H9 (cell line): ENCODE data around the gene LOC128125822.

Experiments used
- DNase-seq: peaks from one replicate; pipeline ENCODE4 v3.0.0-alpha.2; 2017
- H2AFZ ChIP-seq: one replicate; pipeline ENCODE4 v1.6.1; 2013; ENCODE audit warnings: mild to moderate bottlenecking, low read length, control low read depth, moderate library complexity
- H2AK5ac ChIP-seq: 2 replicates; pipeline ENCODE4 v1.6.1; 2013; ENCODE audit warnings: low read length, control low read depth, mixed read lengths; ENCODE audit not compliant: insufficient read length
- H2BK120ac ChIP-seq: one replicate; pipeline ENCODE4 v1.6.1; 2013; ENCODE audit warnings: low read depth, mild to moderate bottlenecking, low read length, control low read depth, inconsistent platforms; ENCODE audit not compliant: poor library complexity, severe bottlenecking
- H2BK12ac ChIP-seq: 2 replicates; pipeline ENCODE4 v1.6.1; 2013; ENCODE audit warnings: low read length, control low read depth, mixed read lengths, low read depth; ENCODE audit not compliant: insufficient read length
- H2BK15ac ChIP-seq: 2 replicates; pipeline ENCODE4 v1.6.1; 2013; ENCODE audit warnings: low read depth, low read length, control low read depth
- H2BK20ac ChIP-seq: one replicate; pipeline ENCODE4 v1.6.1; 2013; ENCODE audit warnings: low read depth, mild to moderate bottlenecking, low read length, control low read depth, inconsistent platforms; ENCODE audit not compliant: poor library complexity, severe bottlenecking
- H2BK5ac ChIP-seq: 2 replicates; pipeline ENCODE4 v1.6.1; 2013; ENCODE audit warnings: low read length, control low read depth, mixed read lengths; ENCODE audit not compliant: insufficient read length
- H3K14ac ChIP-seq: 2 replicates; pipeline ENCODE4 v1.6.1; 2013; ENCODE audit warnings: low read length, control low read depth; ENCODE audit not compliant: insufficient read depth
- H3K18ac ChIP-seq: 2 replicates; pipeline ENCODE4 v1.6.1; 2013; ENCODE audit warnings: low read depth, mild to moderate bottlenecking, mixed read lengths, low read length, control low read depth; ENCODE audit not compliant: insufficient read length
- H3K23ac ChIP-seq: 2 replicates; pipeline ENCODE4 v1.6.1; 2013; ENCODE audit warnings: low read length, control low read depth, mixed read lengths, low read depth; ENCODE audit not compliant: insufficient read length
- H3K23me2 ChIP-seq: 2 replicates; pipeline ENCODE4 v1.6.1; 2013; ENCODE audit warnings: low read depth, mild to moderate bottlenecking, mixed read lengths, low read length, control low read depth; ENCODE audit not compliant: insufficient read length, poor library complexity, severe bottlenecking
- H3K27ac ChIP-seq: 2 replicates; pipeline ENCODE4 v1.5.1; 2013; ENCODE audit warnings: low read length, control low read depth, mixed read lengths, low read depth; ENCODE audit not compliant: insufficient read length
- H3K27me3 ChIP-seq: 2 replicates; pipeline ENCODE4 v1.6.1; 2013; ENCODE audit warnings: low read length, control low read depth, inconsistent platforms; ENCODE audit not compliant: insufficient read depth
- H3K4ac ChIP-seq: 2 replicates; pipeline ENCODE4 v1.6.1; 2013; ENCODE audit warnings: low read depth, mild to moderate bottlenecking, control low read depth, inconsistent platforms, low read length, moderate library complexity
- H3K4me1 ChIP-seq: 2 replicates; pipeline ENCODE4 v1.6.1; 2013; ENCODE audit warnings: low read length, control low read depth, inconsistent platforms; ENCODE audit not compliant: insufficient read depth
- H3K4me2 ChIP-seq: 2 replicates; pipeline ENCODE4 v1.6.1; 2013; ENCODE audit warnings: low read length, control low read depth, mixed read lengths; ENCODE audit not compliant: insufficient read length, insufficient read depth
- H3K56ac ChIP-seq: 2 replicates; pipeline ENCODE4 v1.6.1; 2013; ENCODE audit warnings: low read depth, mild to moderate bottlenecking, mixed read lengths, low read length, control low read depth; ENCODE audit not compliant: insufficient read length
- H3K79me1 ChIP-seq: 2 replicates; pipeline ENCODE4 v1.6.1; 2013; ENCODE audit warnings: low read depth, mild to moderate bottlenecking, moderate library complexity, low read length, control low read depth, inconsistent platforms; ENCODE audit not compliant: insufficient read depth, poor library complexity, severe bottlenecking
- H3K79me2 ChIP-seq: 2 replicates; pipeline ENCODE4 v1.6.1; 2013; ENCODE audit warnings: low read length, control low read depth, inconsistent platforms; ENCODE audit not compliant: insufficient read depth
- H3K9ac ChIP-seq: 2 replicates; pipeline ENCODE4 v1.6.1; 2013; ENCODE audit warnings: low read length, control low read depth, mixed read lengths; ENCODE audit not compliant: insufficient read length; ENCODE audit errors: extremely low read depth
- H3K9me3 ChIP-seq: one replicate; pipeline ENCODE4 v1.6.1; 2013; ENCODE audit warnings: low read depth, low read length, inconsistent platforms; ENCODE audit not compliant: control insufficient read depth
- H3T11ph ChIP-seq: one replicate; pipeline ENCODE4 v1.6.1; 2013; ENCODE audit warnings: mild to moderate bottlenecking, low read length, control low read depth, inconsistent platforms
- H4K20me1 ChIP-seq: one replicate; pipeline ENCODE4 v1.6.1; 2013; ENCODE audit not compliant: control insufficient read depth, insufficient read length, insufficient read depth
- H4K5ac ChIP-seq: 2 replicates; pipeline ENCODE4 v1.6.1; 2013; ENCODE audit warnings: low read depth, mild to moderate bottlenecking, mixed read lengths, low read length, control low read depth; ENCODE audit not compliant: insufficient read length
- H4K8ac ChIP-seq: replicated peaks from 2 replicates; pipeline ENCODE4 v1.6.1; 2013; ENCODE audit warnings: low read length, control low read depth, mixed read lengths, low read depth; ENCODE audit not compliant: insufficient read length
- H4K91ac ChIP-seq: 2 replicates; pipeline ENCODE4 v1.6.1; 2013; ENCODE audit warnings: low read depth, mild to moderate bottlenecking, moderate library complexity, mixed read lengths, low read length, control low read depth; ENCODE audit not compliant: insufficient read length
- H3K27ac Mint-ChIP-seq, 3 experiments: 2 replicates in 2 of 3; 3 replicates in 1 of 3; pipeline ENCODE4 v1.8.0; 2020 to 2021; ENCODE audit warnings: mixed read lengths in 3 of 3, mild to moderate bottlenecking in 1 of 3, moderate library complexity in 1 of 3
- H3K27me3 Mint-ChIP-seq: 2 replicates; pipeline ENCODE4 v1.8.0; 2021; ENCODE audit warnings: low read depth, mild to moderate bottlenecking, moderate library complexity, mixed read lengths
- H3K36me3 Mint-ChIP-seq, 3 experiments: 2 replicates in 2 of 3; 3 replicates in 1 of 3; pipeline ENCODE4 v1.8.0; 2020 to 2021; ENCODE audit warnings: low read depth in 3 of 3, mixed read lengths in 3 of 3; ENCODE audit not compliant: insufficient read depth in 1 of 3
- H3K4me1 Mint-ChIP-seq, 2 experiments: 2 replicates each; pipeline ENCODE4 v1.8.0; 2020; ENCODE audit warnings: mixed read lengths in 2 of 2
- H3K4me3 Mint-ChIP-seq, 2 experiments: 2 replicates in 1 of 2; 3 replicates in 1 of 2; pipeline ENCODE4 v1.8.0; 2020 to 2021; ENCODE audit warnings: mild to moderate bottlenecking in 2 of 2, mixed read lengths in 2 of 2, moderate library complexity in 1 of 2
- H3K9me3 Mint-ChIP-seq, 2 experiments: 2 replicates in 1 of 2; 3 replicates in 1 of 2; pipeline ENCODE4 v1.8.0; 2020; ENCODE audit warnings: mild to moderate bottlenecking in 2 of 2, mixed read lengths in 2 of 2, moderate library complexity in 1 of 2
- WGBS: extraction: QIAGEN DNeasy Blood & Tissue Kit; methylation state at CpG from one replicate; pipeline ENCODE4 v1.1.7; 2013; ENCODE audit warnings: missing lambda C conversion rate, low lambda C conversion rate, mixed read lengths; ENCODE audit not compliant: insufficient read length; ENCODE audit errors: extremely low coverage; 5-methylcytosine and 5-hydroxymethylcytosine counted together
- TF ChIP-seq, protein P1 (sequence below): fragments of 200-600 bp; sonication (generic); conservative IDR thresholded peaks from 3 replicates; pipeline ENCODE4 v1.8.0; 2021; ENCODE audit warnings: antibody characterized with exemption, mild to moderate bottlenecking

The LOC128125822 gene

DNA sequence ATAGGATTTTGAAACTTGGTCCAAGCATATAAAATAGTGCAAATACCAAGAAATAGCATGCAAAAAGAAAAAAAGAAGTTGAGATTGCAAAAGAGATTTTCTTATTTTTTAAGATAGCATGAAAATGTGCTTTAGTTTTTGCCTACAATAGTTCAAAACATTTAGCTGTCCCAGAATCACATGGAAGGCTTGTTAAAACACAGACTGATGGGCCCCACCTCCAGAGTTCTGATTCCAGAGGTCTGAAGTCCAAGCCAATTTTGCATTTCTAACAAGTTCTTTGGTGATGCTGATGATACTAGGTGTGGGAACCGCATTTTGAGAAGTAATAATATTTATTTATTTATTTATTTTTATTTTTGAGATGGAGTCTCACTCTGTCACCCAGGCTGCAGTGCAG, 33.7 kb upstream of the LOC128125822 start:
- Histone ChIP-seq H3K23me2 (no peaks in the 10 kb centered on the region), H3K79me2 (no peaks in the 10 kb centered on the region), H3K79me1 (no peaks in the 10 kb centered on the region), H2BK5ac (no peak overlapping the region), H4K5ac (no peak overlapping the region), H2BK12ac (no peak overlapping the region), H2AK5ac (no peak overlapping the region), H3K23ac (no peak overlapping the region), H3T11ph (no peak overlapping the region), H2BK15ac (no peak overlapping the region), H3K9me3 (no peaks in the 10 kb centered on the region), H2AFZ (no peak overlapping the region), H4K91ac (no peak overlapping the region), H3K4ac (no peak overlapping the region), H3K27ac (no peak overlapping the region), H3K18ac (no peak overlapping the region), H3K27me3 (no peaks in the 10 kb centered on the region), H3K14ac (no peak overlapping the region), H3K9ac (no peak overlapping the region), H4K20me1 (no peaks in the 10 kb centered on the region), H2BK20ac (no peak overlapping the region), H2BK120ac (no peak overlapping the region), H3K4me2 (no peak overlapping the region), H4K8ac (no peak overlapping the region), H3K56ac (no peak overlapping the region), H3K4me1 (no peaks in the 10 kb centered on the region)
- peaks cover 51% of the 10 kb centered on the region for H3K27me3 Mint-ChIP-seq
- H3K4me3 Mint-ChIP-seq: no peak overlapping the region
- no peaks in the 10 kb centered on the region for H3K9me3 Mint-ChIP-seq
- no peaks in the 10 kb centered on the region for H3K36me3 Mint-ChIP-seq
- TF ChIP-seq, protein P1, sequence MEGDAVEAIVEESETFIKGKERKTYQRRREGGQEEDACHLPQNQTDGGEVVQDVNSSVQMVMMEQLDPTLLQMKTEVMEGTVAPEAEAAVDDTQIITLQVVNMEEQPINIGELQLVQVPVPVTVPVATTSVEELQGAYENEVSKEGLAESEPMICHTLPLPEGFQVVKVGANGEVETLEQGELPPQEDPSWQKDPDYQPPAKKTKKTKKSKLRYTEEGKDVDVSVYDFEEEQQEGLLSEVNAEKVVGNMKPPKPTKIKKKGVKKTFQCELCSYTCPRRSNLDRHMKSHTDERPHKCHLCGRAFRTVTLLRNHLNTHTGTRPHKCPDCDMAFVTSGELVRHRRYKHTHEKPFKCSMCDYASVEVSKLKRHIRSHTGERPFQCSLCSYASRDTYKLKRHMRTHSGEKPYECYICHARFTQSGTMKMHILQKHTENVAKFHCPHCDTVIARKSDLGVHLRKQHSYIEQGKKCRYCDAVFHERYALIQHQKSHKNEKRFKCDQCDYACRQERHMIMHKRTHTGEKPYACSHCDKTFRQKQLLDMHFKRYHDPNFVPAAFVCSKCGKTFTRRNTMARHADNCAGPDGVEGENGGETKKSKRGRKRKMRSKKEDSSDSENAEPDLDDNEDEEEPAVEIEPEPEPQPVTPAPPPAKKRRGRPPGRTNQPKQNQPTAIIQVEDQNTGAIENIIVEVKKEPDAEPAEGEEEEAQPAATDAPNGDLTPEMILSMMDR: no peak
- H3K4me1 Mint-ChIP-seq: no peaks in the 10 kb centered on the region
- DNase-seq: no peak
- no CpG with 5 or more reads among the region's 1 CpG for WGBS
- no peak overlapping the region for H3K27ac Mint-ChIP-seq
